Measurements from ENCODE around the gene KRT12. TPM values are rescaled to one million over a fixed set of nuclear protein-coding genes. Genes with fewer than 3 reads are reported as not detected.

KRT12 gene
- total RNA-seq, 1 donor from 2014 or later = not detected

DNA sequence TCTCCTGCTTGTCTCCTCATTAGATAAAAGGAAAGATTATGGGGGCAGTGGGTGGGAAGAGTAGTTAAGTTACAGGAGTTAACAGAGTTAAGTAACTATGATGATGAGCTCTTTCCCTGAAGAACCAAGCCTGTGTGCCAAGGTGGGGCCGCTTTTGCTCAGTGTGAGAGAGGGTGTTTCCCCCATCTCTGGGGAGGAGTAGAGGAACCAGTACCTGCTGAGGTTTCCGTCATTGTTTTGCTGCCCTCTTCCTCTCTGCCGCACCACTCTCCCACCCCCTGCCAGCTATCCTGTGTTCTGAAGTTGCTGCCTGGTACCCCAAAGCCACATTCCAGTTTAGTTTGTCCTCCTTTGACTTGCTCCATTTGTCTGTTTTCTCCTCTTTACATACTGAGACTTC is 23.8 kb downstream of the KRT12 start:
- H3K4me1 Mint-ChIP-seq (ENCODE audit: low read depth) = no peaks in the 10 kb centered on the region

GRCh38 chr17:40841246-40841645 is 25.8 kb downstream of the KRT12 start:
- H3K9me3 Mint-ChIP-seq (ENCODE audit: low read depth) = no peaks in the 10 kb centered on the region
- TF ChIP-seq, protein P1, sequence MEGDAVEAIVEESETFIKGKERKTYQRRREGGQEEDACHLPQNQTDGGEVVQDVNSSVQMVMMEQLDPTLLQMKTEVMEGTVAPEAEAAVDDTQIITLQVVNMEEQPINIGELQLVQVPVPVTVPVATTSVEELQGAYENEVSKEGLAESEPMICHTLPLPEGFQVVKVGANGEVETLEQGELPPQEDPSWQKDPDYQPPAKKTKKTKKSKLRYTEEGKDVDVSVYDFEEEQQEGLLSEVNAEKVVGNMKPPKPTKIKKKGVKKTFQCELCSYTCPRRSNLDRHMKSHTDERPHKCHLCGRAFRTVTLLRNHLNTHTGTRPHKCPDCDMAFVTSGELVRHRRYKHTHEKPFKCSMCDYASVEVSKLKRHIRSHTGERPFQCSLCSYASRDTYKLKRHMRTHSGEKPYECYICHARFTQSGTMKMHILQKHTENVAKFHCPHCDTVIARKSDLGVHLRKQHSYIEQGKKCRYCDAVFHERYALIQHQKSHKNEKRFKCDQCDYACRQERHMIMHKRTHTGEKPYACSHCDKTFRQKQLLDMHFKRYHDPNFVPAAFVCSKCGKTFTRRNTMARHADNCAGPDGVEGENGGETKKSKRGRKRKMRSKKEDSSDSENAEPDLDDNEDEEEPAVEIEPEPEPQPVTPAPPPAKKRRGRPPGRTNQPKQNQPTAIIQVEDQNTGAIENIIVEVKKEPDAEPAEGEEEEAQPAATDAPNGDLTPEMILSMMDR (IDR thresholded peaks at IDR 0.05; ENCODE audit: unreplicated experiment) = no peak
- DNase-seq (ENCODE audit: low spot score, unreplicated experiment) = no peak
- no peaks in the 10 kb centered on the region for H3K36me3 Mint-ChIP-seq (ENCODE audit: insufficient read depth)
- peaks cover 55% of the 10 kb centered on the region for H3K27me3 Mint-ChIP-seq
- H3K4me3 Mint-ChIP-seq (ENCODE audit: low read depth) = no peak overlapping the region
- no peak overlapping the region for H3K27ac Mint-ChIP-seq
- H3K4me1 Mint-ChIP-seq (ENCODE audit: low read depth) = no peaks in the 10 kb centered on the region

More for the DNA sequence above, 23.8 kb downstream of the KRT12 start:
- H3K36me3 Mint-ChIP-seq (ENCODE audit: insufficient read depth) = no peaks in the 10 kb centered on the region
- DNase-seq (ENCODE audit: low spot score, unreplicated experiment) = no peak
- no peak overlapping the region for H3K4me3 Mint-ChIP-seq (ENCODE audit: low read depth)
- no peaks in the 10 kb centered on the region for H3K9me3 Mint-ChIP-seq (ENCODE audit: low read depth)
- H3K27ac Mint-ChIP-seq = no peak overlapping the region
- H3K27me3 Mint-ChIP-seq = peaks cover 60% of the 10 kb centered on the region
- TF ChIP-seq, protein P1 (IDR thresholded peaks at IDR 0.05; ENCODE audit: unreplicated experiment) = no peak

- Mint-ChIP-seq H3K27me3 (peaks cover 36% of the 10 kb centered on the region), H3K4me3 (ENCODE audit: low read depth) (no peak overlapping the region), H3K27ac (no peak overlapping the region), H3K4me1 (ENCODE audit: low read depth) (no peaks in the 10 kb centered on the region), H3K9me3 (ENCODE audit: low read depth) (no peaks in the 10 kb centered on the region), H3K36me3 (ENCODE audit: insufficient read depth) (peaks cover 5% of the 10 kb centered on the region)
- DNase-seq (ENCODE audit: low spot score, unreplicated experiment) = no peak
- TF ChIP-seq, protein P1 (IDR thresholded peaks at IDR 0.05; ENCODE audit: unreplicated experiment) = no peak
Measured at GRCh38 chr17:40839194-40839593, 27.8 kb downstream of the KRT12 start.

DNA sequence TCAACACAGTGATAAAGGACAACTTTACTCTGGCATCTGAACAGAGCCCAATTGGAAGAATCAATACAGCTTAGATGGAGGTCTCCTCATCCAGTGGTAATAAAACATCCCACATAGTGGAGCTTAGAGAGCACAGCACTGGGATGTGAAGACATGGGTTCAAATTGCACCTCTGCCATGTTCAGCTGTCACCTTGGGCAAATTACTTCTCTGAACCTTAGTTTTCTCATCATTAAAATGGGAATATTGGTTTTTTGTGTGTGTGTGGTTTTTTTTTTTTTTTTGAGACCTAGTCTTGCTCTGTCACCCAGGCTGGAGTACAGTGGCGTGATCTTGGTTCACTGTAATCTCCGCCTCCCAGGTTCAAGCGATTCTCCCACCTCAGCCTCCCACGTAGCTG is 31.0 kb downstream of the KRT12 start:
- Mint-ChIP-seq H3K4me1 (ENCODE audit: low read depth) (no peaks in the 10 kb centered on the region), H3K36me3 (ENCODE audit: insufficient read depth) (peaks cover 5% of the 10 kb centered on the region), H3K9me3 (ENCODE audit: low read depth) (no peaks in the 10 kb centered on the region), H3K4me3 (ENCODE audit: low read depth) (no peak overlapping the region), H3K27ac (no peak overlapping the region), H3K27me3 (peaks cover 21% of the 10 kb centered on the region)
- DNase-seq (ENCODE audit: low spot score, unreplicated experiment) = no peak
- TF ChIP-seq, protein P1 (IDR thresholded peaks at IDR 0.05; ENCODE audit: unreplicated experiment) = no peak

- no peak for DNase-seq (ENCODE audit: low spot score, unreplicated experiment)
- H3K9me3 Mint-ChIP-seq (ENCODE audit: low read depth) = peaks cover 4% of the 10 kb centered on the region
- H3K36me3 Mint-ChIP-seq (ENCODE audit: insufficient read depth) = peaks cover 5% of the 10 kb centered on the region
- H3K4me1 Mint-ChIP-seq (ENCODE audit: low read depth) = no peaks in the 10 kb centered on the region
- peaks cover 6% of the 10 kb centered on the region for H3K27me3 Mint-ChIP-seq
- TF ChIP-seq, protein P1 (IDR thresholded peaks at IDR 0.05; ENCODE audit: unreplicated experiment) = no peak
- H3K27ac Mint-ChIP-seq = no peak overlapping the region
- H3K4me3 Mint-ChIP-seq (ENCODE audit: low read depth) = no peak overlapping the region
Measured at GRCh38 chr17:40833882-40834281, 33.1 kb downstream of the KRT12 start.
